Measurements from ENCODE around the gene TYW5.

TYW5 gene

GRCh38 chr2:199984755-199985154, 29.5 kb upstream of the TYW5 start:
- Histone ChIP-seq H3K4me3 (replicated peaks; ENCODE audit: insufficient read depth, low read length) (no peak overlapping the region), H3K27ac (replicated peaks) (no peak overlapping the region), H3K27me3 (ENCODE audit: insufficient read depth, poor library complexity, severe bottlenecking) (no peaks in the 10 kb centered on the region)
- no peak for TF ChIP-seq GABPA (IDR thresholded peaks at IDR 0.05; ENCODE audit: low read depth)
- no peak for TF ChIP-seq REST (IDR thresholded peaks at IDR 0.05; ENCODE audit: insufficient replicate concordance, low read depth)
- TF ChIP-seq SPI1 (IDR thresholded peaks at IDR 0.05; ENCODE audit: borderline replicate concordance, low read depth): no peak
- TF ChIP-seq CTCF (IDR thresholded peaks at IDR 0.05; ENCODE audit: insufficient read depth, low read length): no peak
- no peak for TF ChIP-seq POLR2AphosphoS5 (IDR thresholded peaks at IDR 0.05; ENCODE audit: low read depth)
- no peak for DNase-seq (ENCODE audit: low read depth in 1 of 2, low spot score in 1 of 2)

GRCh38 chr2:199984159-199984558, 28.9 kb upstream of the TYW5 start:
- Histone ChIP-seq H3K27me3 (ENCODE audit: insufficient read depth, poor library complexity, severe bottlenecking) (no peaks in the 10 kb centered on the region), H3K4me3 (replicated peaks; ENCODE audit: insufficient read depth, low read length) (no peak overlapping the region), H3K27ac (replicated peaks) (no peak overlapping the region)
- DNase-seq (ENCODE audit: low read depth in 1 of 2, low spot score in 1 of 2): no peak
- no peak for TF ChIP-seq CTCF (IDR thresholded peaks at IDR 0.05; ENCODE audit: insufficient read depth, low read length)
- TF ChIP-seq REST (IDR thresholded peaks at IDR 0.05; ENCODE audit: insufficient replicate concordance, low read depth): no peak
- TF ChIP-seq SPI1 (IDR thresholded peaks at IDR 0.05; ENCODE audit: borderline replicate concordance, low read depth): no peak
- TF ChIP-seq GABPA (IDR thresholded peaks at IDR 0.05; ENCODE audit: low read depth): no peak
- TF ChIP-seq POLR2AphosphoS5 (IDR thresholded peaks at IDR 0.05; ENCODE audit: low read depth): no peak

- Histone ChIP-seq H3K27ac (replicated peaks) (no peak overlapping the region), H3K4me3 (replicated peaks; ENCODE audit: insufficient read depth, low read length) (no peak overlapping the region), H3K27me3 (ENCODE audit: insufficient read depth, poor library complexity, severe bottlenecking) (no peaks in the 10 kb centered on the region)
- no peak for TF ChIP-seq CTCF (IDR thresholded peaks at IDR 0.05; ENCODE audit: insufficient read depth, low read length)
- TF ChIP-seq REST (IDR thresholded peaks at IDR 0.05; ENCODE audit: insufficient replicate concordance, low read depth): no peak
- TF ChIP-seq SPI1 (IDR thresholded peaks at IDR 0.05; ENCODE audit: borderline replicate concordance, low read depth): no peak
- no peak for TF ChIP-seq POLR2AphosphoS5 (IDR thresholded peaks at IDR 0.05; ENCODE audit: low read depth)
- no peak for TF ChIP-seq GABPA (IDR thresholded peaks at IDR 0.05; ENCODE audit: low read depth)
- DNase-seq (ENCODE audit: low read depth in 1 of 2, low spot score in 1 of 2): no peak
Measured at GRCh38 chr2:199983534-199983933, 28.2 kb upstream of the TYW5 start.
